ENCODE measurements around the gene TBC1D10A.

DNA sequence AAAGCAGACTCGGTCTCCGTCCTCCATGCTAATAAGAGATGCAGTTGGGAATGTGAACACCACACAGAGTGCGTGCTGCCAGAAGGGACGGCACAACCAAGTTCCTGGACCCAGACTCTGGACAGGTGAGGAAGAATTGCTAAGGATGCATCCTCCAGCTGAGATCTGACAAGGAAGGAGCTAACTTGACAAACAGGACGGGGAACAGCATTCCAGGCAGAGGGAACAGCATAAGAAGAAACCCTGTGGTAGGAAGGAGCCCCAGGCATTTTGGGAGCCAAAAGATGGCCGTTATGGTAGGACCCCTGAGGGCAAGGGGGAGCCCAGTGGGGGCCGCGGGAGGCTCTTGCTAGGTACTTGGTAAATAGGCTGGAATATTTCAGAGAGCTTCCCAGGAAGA is 66.1 kb downstream of the TBC1D10A start:
- TF ChIP-seq, protein P1, sequence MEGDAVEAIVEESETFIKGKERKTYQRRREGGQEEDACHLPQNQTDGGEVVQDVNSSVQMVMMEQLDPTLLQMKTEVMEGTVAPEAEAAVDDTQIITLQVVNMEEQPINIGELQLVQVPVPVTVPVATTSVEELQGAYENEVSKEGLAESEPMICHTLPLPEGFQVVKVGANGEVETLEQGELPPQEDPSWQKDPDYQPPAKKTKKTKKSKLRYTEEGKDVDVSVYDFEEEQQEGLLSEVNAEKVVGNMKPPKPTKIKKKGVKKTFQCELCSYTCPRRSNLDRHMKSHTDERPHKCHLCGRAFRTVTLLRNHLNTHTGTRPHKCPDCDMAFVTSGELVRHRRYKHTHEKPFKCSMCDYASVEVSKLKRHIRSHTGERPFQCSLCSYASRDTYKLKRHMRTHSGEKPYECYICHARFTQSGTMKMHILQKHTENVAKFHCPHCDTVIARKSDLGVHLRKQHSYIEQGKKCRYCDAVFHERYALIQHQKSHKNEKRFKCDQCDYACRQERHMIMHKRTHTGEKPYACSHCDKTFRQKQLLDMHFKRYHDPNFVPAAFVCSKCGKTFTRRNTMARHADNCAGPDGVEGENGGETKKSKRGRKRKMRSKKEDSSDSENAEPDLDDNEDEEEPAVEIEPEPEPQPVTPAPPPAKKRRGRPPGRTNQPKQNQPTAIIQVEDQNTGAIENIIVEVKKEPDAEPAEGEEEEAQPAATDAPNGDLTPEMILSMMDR (IDR thresholded peaks at IDR 0.05; ENCODE audit: insufficient read depth, low read depth, low read length), result no peak
- TF ChIP-seq EZH2 (IDR thresholded peaks at IDR 0.05; ENCODE audit: insufficient read depth, low read length), result no peak

Data from astrocyte (in vitro differentiated cells and primary cell).